SW 1271 (cell line): ENCODE measurements around the gene SLC7A5.
A peak's percentile ranks its signal among the peaks of the same experiment; 100 is the strongest.
"Not testable (repeated sequence)": the region's sequence is repeated elsewhere in the genome, so short reads cannot be mapped to it uniquely, and the experiment has no call there.

ENCODE experiments used
- DNase-seq, 2 experiments: peaks; one replicate each; lab custom pipeline; 2025; lab: John Stamatoyannopoulos, UW

Gene SLC7A5

GRCh38 chr16:87861300-87862099 lies 7.8 kb downstream of the SLC7A5 start:
- not testable (repeated sequence) for DNase-seq

- no peak for DNase-seq
These were observed 8.6 kb downstream of the SLC7A5 start for GRCh38 chr16:87860553-87861299.

- not testable (repeated sequence) for DNase-seq
These were observed 10.9 kb downstream of the SLC7A5 start for GRCh38 chr16:87858151-87858993.

GRCh38 chr16:87856791-87857228 lies 12.5 kb downstream of the SLC7A5 start:
- DNase-seq: no peak

GRCh38 chr16:87855852-87856715 lies 13.2 kb downstream of the SLC7A5 start:
- no peak for DNase-seq

GRCh38 chr16:87854907-87855683 lies 14.2 kb downstream of the SLC7A5 start:
- no peak for DNase-seq

- no peak for DNase-seq
These were observed 15.0 kb downstream of the SLC7A5 start for GRCh38 chr16:87854053-87854906.

GRCh38 chr16:87853411-87854052 lies 15.8 kb downstream of the SLC7A5 start:
- peak in 1 of 2 experiments; percentile 58 for DNase-seq

- DNase-seq: no peak
These were observed 17.7 kb downstream of the SLC7A5 start for GRCh38 chr16:87851601-87852000.

- DNase-seq: no peak
These were observed 18.1 kb downstream of the SLC7A5 start for GRCh38 chr16:87851141-87851587.

- peak in 1 of 2 experiments; percentile 22 for DNase-seq
These were observed 19.0 kb downstream of the SLC7A5 start for GRCh38 chr16:87850009-87851006.

GRCh38 chr16:87849419-87850008 lies 19.8 kb downstream of the SLC7A5 start:
- no peak for DNase-seq

- no peak for DNase-seq
These were observed 20.5 kb downstream of the SLC7A5 start for GRCh38 chr16:87848676-87849345.

- no peak for DNase-seq
These were observed 21.3 kb downstream of the SLC7A5 start for GRCh38 chr16:87847785-87848675.

GRCh38 chr16:87847467-87847784 lies 21.9 kb downstream of the SLC7A5 start:
- DNase-seq: no peak
